WTC11 (cell line): ENCODE results near the gene SFT2D1.

Experiments used
- CTCF ChIP-seq: fragments of 200-600 bp; IDR thresholded peaks from 2 replicates; pipeline ENCODE4 v1.8.0; 2022; ENCODE audit warnings: antibody characterized with exemption
- PRDM15 ChIP-seq: sonication (generic); formaldehyde crosslinking; IDR thresholded peaks from 2 replicates; pipeline ENCODE4 v1.8.0; 2022; ENCODE audit warnings: missing genetic modification reagents
- SP1 ChIP-seq: sonication (generic); formaldehyde crosslinking; conservative IDR thresholded peaks from 2 replicates; pipeline ENCODE4 v1.8.1; 2022; ENCODE audit warnings: missing genetic modification reagents
- ZSCAN18 ChIP-seq: fragments of 250-450 bp; sonication (Bioruptor Pico); IDR thresholded peaks from 2 replicates; pipeline ENCODE4 v2.1.2; 2022; ENCODE audit warnings: mild to moderate bottlenecking, moderate library complexity

DNA sequence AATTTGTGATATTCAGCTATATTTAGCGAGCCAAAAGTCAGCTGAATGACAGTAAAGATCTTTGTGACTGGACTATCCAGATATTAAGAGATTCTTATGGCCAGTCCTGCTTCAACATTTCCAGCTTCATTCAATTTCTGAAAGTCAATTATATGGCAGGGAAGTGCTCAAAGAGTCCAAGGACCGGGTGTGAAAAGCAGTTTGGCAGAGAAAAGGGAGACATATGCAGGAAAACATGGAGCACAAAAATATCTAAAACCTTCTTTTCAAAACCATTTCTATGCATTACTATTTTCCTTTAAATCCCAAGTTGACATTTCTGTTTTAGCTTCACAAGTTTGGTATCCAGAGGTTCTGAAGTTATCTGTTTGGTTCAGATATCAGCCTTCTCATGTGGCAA, 35.4 kb upstream of the SFT2D1 start:
- no peak for TF ChIP-seq SP1 (CRISPR knock-in tag)
- no peak for TF ChIP-seq PRDM15 (CRISPR knock-in tag)
- TF ChIP-seq CTCF: no peak
- TF ChIP-seq ZSCAN18 (CRISPR knock-in tag): no peak
